ENCODE results near the gene NDUFS8.

NDUFS8 gene

GRCh38 chr11:68038226-68038717, 7.8 kb downstream of the NDUFS8 start:
- no peak for DNase-seq

- DNase-seq, result peak; percentile 82
Observed at GRCh38 chr11:68038718-68039525, 8.4 kb downstream of the NDUFS8 start, which contains the start of gene TCIRG1. Gene TCIRG1, plus strand, starts transcription at chr11:68039025. Its CDS starts 2,247 bp downstream, at chr11:68041272.

GRCh38 chr11:68039526-68040086, 9.1 kb downstream of the NDUFS8 start:
- DNase-seq, result no peak

- DNase-seq, result peak; percentile 64
Observed at GRCh38 chr11:68040101-68040956, 9.8 kb downstream of the NDUFS8 start.

- DNase-seq, result no peak
Observed at GRCh38 chr11:68040957-68041591, 10.6 kb downstream of the NDUFS8 start.

- DNase-seq, result no peak
Observed at GRCh38 chr11:68041617-68042218, 11.2 kb downstream of the NDUFS8 start.

GRCh38 chr11:68042219-68043028, 11.9 kb downstream of the NDUFS8 start:
- no peak for DNase-seq

- no peak for DNase-seq
Observed at GRCh38 chr11:68043029-68043348, 12.5 kb downstream of the NDUFS8 start.

GRCh38 chr11:68043349-68044144, 13.1 kb downstream of the NDUFS8 start:
- DNase-seq, result no peak

GRCh38 chr11:68044145-68044813, 13.8 kb downstream of the NDUFS8 start:
- no peak for DNase-seq

- no peak for DNase-seq
Observed at GRCh38 chr11:68044898-68045351, 14.4 kb downstream of the NDUFS8 start.

- DNase-seq, result no peak
Observed at GRCh38 chr11:68047437-68048290, 17.2 kb downstream of the NDUFS8 start.

GRCh38 chr11:68048681-68049508, 18.4 kb downstream of the NDUFS8 start:
- DNase-seq, result no peak

GRCh38 chr11:68049509-68050370, 19.3 kb downstream of the NDUFS8 start:
- DNase-seq, result no peak

GRCh38 chr11:68050371-68050841, 19.9 kb downstream of the NDUFS8 start:
- no peak for DNase-seq

- DNase-seq, result no peak
Observed at GRCh38 chr11:68051191-68052136, 21.0 kb downstream of the NDUFS8 start.

All from activated CD4-positive, alpha-beta T cell treated with anti-CD3 and anti-CD28 coated beads, Interleukin-2, Interleukin-6, amounts not matched to agents 100 ng/mL and 50 ng/mL, durations not matched to agents 16 hours and 8 hours (primary cell).